Fibroblast of skin of abdomen (primary cell): Measurements from ENCODE around the gene KSR2.

Experiments used
- DNase-seq: peaks from one replicate; pipeline ENCODE4 v3.0.0-alpha.2; 2013

Gene KSR2

GRCh38 chr12:117572755-117573154 lies 396.0 kb downstream of the KSR2 start:
- no peak for DNase-seq

GRCh38 chr12:117571321-117571720 lies 397.5 kb downstream of the KSR2 start:
- no peak for DNase-seq

- no peak for DNase-seq
These were observed 398.2 kb downstream of the KSR2 start for GRCh38 chr12:117570608-117571007.

- no peak for DNase-seq
These were observed 401.1 kb downstream of the KSR2 start for GRCh38 chr12:117567644-117568216.

- DNase-seq, result no peak
These were observed 403.9 kb downstream of the KSR2 start for GRCh38 chr12:117564881-117565280.

- no peak for DNase-seq
These were observed 405.1 kb downstream of the KSR2 start for GRCh38 chr12:117563706-117564105.

- DNase-seq, result no peak
These were observed 405.8 kb downstream of the KSR2 start for GRCh38 chr12:117563007-117563406.

GRCh38 chr12:117561990-117562389 lies 406.8 kb downstream of the KSR2 start:
- DNase-seq, result no peak

- DNase-seq, result no peak
These were observed 408.8 kb downstream of the KSR2 start for GRCh38 chr12:117559978-117560377.

GRCh38 chr12:117555889-117556288 lies 412.9 kb downstream of the KSR2 start:
- no peak for DNase-seq

- DNase-seq, result no peak
These were observed 415.8 kb downstream of the KSR2 start for GRCh38 chr12:117552971-117553370.

GRCh38 chr12:117551665-117552064 lies 417.1 kb downstream of the KSR2 start:
- DNase-seq, result no peak

- no peak for DNase-seq
These were observed 421.6 kb downstream of the KSR2 start for GRCh38 chr12:117547209-117547608.

GRCh38 chr12:117545216-117545615 lies 423.6 kb downstream of the KSR2 start:
- no peak for DNase-seq

- DNase-seq, result no peak
These were observed 428.8 kb downstream of the KSR2 start for GRCh38 chr12:117540011-117540410.

- no peak for DNase-seq
These were observed 429.9 kb downstream of the KSR2 start for GRCh38 chr12:117538926-117539325.

GRCh38 chr12:117538032-117538690 lies 430.6 kb downstream of the KSR2 start:
- DNase-seq, result no peak

GRCh38 chr12:117533687-117534086 lies 435.1 kb downstream of the KSR2 start:
- no peak for DNase-seq

- DNase-seq, result no peak
These were observed 438.0 kb downstream of the KSR2 start for GRCh38 chr12:117530796-117531195.

- DNase-seq, result no peak
These were observed 440.3 kb downstream of the KSR2 start for GRCh38 chr12:117528538-117528937.

GRCh38 chr12:117527479-117527855 lies 441.3 kb downstream of the KSR2 start:
- no peak for DNase-seq

GRCh38 chr12:117526757-117527478 lies 441.9 kb downstream of the KSR2 start:
- no peak for DNase-seq

- no peak for DNase-seq
These were observed 443.0 kb downstream of the KSR2 start for GRCh38 chr12:117525766-117526165.

GRCh38 chr12:117524806-117525205 lies 444.0 kb downstream of the KSR2 start:
- no peak for DNase-seq
